ENCODE data around the gene MBNL2. TPM values are rescaled to one million over a fixed set of nuclear protein-coding genes. Genes with fewer than 3 reads are reported as not detected.

Gene MBNL2
- total and polyA plus RNA-seq, 2 of the 13 experiments (the other 11 are each of a cell fraction or from before 2014, with no cell fraction given), result 30.8 to 59.0 TPM

DNA sequence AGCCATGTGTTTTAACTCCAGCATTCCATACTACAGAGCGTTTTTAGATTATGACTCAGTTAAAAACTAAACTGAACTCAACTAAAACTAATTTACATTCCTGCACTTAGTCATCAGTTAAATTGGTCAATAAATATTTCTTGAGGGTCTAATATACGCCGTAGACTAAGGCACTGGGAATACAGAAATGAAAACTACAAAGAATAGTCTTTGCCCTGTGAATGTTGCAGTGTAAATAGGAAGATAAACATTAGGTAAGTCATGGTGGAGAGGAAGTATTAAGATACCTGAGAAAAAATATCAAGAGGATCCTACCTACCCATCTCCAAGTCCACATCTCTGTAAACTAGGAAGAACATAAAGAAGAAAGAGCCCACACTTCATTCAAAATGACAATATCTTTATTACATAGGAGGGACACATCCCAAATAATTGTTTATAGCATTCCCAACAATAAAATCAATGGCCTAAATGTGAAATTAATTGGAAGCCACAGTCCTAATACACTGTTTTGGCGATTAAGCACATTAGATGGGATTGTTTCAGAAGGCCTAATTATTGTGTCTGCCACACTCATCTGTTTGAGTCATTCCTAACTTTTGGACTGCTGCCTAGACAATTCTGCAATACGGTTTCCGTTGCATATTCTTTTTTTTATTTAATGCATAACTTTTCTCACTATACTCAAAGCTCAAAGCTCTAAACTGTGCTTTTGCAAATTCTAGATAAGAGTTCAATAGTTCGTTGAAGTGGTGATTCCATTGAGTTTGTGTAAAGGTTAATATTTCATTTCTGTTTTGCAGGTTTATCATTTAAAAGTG is 52.9 kb downstream of the MBNL2 start (continued):
- TF ChIP-seq BORCS8-MEF2B (CRISPR knock-in tag; IDR thresholded peaks at IDR 0.05) (no peak), NFKB2 (CRISPR knock-in tag; IDR thresholded peaks at IDR 0.05; ENCODE audit: borderline replicate concordance) (no peak), ZNF558 (CRISPR knock-in tag; IDR thresholded peaks at IDR 0.05; ENCODE audit: borderline replicate concordance) (no peak), ZNF773 (CRISPR knock-in tag; IDR thresholded peaks at IDR 0.05; ENCODE audit: borderline replicate concordance) (no peak), ARHGAP35 (CRISPR knock-in tag; IDR thresholded peaks at IDR 0.05; ENCODE audit: borderline replicate concordance) (no peak), PITX1 (CRISPR knock-in tag; IDR thresholded peaks at IDR 0.05) (no peak)
- TF ChIP-seq, protein P1, sequence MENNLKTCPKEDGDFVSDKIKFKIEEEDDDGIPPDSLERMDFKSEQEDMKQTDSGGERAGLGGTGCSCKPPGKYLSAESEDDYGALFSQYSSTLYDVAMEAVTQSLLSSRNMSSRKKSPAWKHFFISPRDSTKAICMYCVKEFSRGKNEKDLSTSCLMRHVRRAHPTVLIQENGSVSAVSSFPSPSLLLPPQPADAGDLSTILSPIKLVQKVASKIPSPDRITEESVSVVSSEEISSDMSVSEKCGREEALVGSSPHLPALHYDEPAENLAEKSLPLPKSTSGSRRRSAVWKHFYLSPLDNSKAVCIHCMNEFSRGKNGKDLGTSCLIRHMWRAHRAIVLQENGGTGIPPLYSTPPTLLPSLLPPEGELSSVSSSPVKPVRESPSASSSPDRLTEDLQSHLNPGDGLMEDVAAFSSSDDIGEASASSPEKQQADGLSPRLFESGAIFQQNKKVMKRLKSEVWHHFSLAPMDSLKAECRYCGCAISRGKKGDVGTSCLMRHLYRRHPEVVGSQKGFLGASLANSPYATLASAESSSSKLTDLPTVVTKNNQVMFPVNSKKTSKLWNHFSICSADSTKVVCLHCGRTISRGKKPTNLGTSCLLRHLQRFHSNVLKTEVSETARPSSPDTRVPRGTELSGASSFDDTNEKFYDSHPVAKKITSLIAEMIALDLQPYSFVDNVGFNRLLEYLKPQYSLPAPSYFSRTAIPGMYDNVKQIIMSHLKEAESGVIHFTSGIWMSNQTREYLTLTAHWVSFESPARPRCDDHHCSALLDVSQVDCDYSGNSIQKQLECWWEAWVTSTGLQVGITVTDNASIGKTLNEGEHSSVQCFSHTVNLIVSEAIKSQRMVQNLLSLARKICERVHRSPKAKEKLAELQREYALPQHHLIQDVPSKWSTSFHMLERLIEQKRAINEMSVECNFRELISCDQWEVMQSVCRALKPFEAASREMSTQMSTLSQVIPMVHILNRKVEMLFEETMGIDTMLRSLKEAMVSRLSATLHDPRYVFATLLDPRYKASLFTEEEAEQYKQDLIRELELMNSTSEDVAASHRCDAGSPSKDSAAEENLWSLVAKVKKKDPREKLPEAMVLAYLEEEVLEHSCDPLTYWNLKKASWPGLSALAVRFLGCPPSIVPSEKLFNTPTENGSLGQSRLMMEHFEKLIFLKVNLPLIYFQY (CRISPR knock-in tag; IDR thresholded peaks at IDR 0.05; ENCODE audit: borderline replicate concordance), result no peak
- TF ChIP-seq, protein P2, sequence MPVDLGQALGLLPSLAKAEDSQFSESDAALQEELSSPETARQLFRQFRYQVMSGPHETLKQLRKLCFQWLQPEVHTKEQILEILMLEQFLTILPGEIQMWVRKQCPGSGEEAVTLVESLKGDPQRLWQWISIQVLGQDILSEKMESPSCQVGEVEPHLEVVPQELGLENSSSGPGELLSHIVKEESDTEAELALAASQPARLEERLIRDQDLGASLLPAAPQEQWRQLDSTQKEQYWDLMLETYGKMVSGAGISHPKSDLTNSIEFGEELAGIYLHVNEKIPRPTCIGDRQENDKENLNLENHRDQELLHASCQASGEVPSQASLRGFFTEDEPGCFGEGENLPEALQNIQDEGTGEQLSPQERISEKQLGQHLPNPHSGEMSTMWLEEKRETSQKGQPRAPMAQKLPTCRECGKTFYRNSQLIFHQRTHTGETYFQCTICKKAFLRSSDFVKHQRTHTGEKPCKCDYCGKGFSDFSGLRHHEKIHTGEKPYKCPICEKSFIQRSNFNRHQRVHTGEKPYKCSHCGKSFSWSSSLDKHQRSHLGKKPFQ (CRISPR knock-in tag; IDR thresholded peaks at IDR 0.05; ENCODE audit: insufficient replicate concordance), result no peak
- TF ChIP-seq, protein P3, sequence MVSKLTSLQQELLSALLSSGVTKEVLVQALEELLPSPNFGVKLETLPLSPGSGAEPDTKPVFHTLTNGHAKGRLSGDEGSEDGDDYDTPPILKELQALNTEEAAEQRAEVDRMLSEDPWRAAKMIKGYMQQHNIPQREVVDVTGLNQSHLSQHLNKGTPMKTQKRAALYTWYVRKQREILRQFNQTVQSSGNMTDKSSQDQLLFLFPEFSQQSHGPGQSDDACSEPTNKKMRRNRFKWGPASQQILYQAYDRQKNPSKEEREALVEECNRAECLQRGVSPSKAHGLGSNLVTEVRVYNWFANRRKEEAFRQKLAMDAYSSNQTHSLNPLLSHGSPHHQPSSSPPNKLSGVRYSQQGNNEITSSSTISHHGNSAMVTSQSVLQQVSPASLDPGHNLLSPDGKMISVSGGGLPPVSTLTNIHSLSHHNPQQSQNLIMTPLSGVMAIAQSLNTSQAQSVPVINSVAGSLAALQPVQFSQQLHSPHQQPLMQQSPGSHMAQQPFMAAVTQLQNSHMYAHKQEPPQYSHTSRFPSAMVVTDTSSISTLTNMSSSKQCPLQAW (CRISPR knock-in tag; IDR thresholded peaks at IDR 0.05), result no peak
